ENCODE data around the gene TIGAR.

Gene TIGAR

DNA sequence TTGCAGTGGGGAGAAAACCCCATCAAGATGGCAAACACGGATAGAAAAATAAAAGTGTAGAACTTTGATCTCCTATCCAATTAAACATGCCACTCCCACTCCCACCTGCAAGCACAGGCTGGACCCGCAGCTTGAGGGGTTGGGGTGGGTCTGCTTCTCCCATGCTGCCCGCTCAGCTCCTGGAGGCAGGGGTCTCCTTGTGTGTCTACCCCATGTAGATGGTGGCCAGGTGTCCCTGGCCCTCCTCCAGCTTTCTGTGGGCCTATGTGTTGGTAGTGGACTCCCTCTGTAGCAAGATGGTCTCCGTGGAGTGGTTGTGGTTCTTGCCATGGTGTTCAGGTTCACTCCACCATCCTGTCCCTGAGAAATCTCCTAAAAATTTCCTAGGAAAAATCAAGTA is 82.0 kb downstream of the TIGAR start:
- in situ Hi-C loops (cut with HindIII; ENCODE audit: low pct_ligation_motif_present, low pct_unique_long_range_greater_than_20kb, low sequenced_read_pairs) = no loop called here
- DNase-seq = no peak

Data from ACHN (cell line).